Measurements from ENCODE around the gene LRRC36.
"Not testable (repeated sequence)": the region's sequence is repeated elsewhere in the genome, so short reads cannot be mapped to it uniquely, and the experiment has no call there.

LRRC36 gene

DNA sequence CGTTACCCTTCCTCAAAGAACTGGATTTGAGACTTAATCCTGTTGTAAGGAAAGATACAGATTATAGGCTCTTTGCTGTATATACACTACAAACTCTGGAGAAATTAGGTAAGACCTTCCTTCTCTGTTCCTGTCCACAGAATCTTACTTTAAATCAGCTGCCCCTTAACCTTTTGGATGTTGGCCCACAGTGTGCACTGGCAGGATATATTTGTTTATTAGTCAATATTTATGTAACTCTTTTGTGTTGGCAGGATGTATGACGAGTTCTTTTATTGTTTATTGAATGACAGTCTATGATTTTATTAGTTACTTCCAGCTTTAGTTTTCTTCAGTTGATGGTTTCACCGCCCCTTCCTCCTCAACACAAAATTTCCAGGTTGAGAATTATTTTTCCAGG, 19.7 kb downstream of the LRRC36 start:
- TF ChIP-seq, protein P1, sequence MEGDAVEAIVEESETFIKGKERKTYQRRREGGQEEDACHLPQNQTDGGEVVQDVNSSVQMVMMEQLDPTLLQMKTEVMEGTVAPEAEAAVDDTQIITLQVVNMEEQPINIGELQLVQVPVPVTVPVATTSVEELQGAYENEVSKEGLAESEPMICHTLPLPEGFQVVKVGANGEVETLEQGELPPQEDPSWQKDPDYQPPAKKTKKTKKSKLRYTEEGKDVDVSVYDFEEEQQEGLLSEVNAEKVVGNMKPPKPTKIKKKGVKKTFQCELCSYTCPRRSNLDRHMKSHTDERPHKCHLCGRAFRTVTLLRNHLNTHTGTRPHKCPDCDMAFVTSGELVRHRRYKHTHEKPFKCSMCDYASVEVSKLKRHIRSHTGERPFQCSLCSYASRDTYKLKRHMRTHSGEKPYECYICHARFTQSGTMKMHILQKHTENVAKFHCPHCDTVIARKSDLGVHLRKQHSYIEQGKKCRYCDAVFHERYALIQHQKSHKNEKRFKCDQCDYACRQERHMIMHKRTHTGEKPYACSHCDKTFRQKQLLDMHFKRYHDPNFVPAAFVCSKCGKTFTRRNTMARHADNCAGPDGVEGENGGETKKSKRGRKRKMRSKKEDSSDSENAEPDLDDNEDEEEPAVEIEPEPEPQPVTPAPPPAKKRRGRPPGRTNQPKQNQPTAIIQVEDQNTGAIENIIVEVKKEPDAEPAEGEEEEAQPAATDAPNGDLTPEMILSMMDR (IDR thresholded peaks at IDR 0.05; ENCODE audit: low read depth, low read length, poor library complexity, severe bottlenecking): no peak
- TF ChIP-seq EZH2phosphoT487 (IDR thresholded peaks at IDR 0.05; ENCODE audit: borderline replicate concordance, low read length): no peak
- Histone ChIP-seq H3K27ac (ENCODE audit: low read depth, low read length) (no peak overlapping the region), H3K4me3 (ENCODE audit: low read length) (no peak overlapping the region), H3K9me3 (ENCODE audit: control insufficient read depth, insufficient read depth, low read length) (no peaks in the 10 kb centered on the region), H3K4me2 (ENCODE audit: low read length) (no peak overlapping the region), H3K36me3 (ENCODE audit: control insufficient read depth, low read length) (no peaks in the 10 kb centered on the region), H3K4me1 (ENCODE audit: control insufficient read depth, low read length) (no peaks in the 10 kb centered on the region), H3K27me3 (ENCODE audit: control insufficient read depth, low read length) (peaks cover 24% of the 10 kb centered on the region), H3F3A (ENCODE audit: control insufficient read depth, insufficient read depth) (no peaks in the 10 kb centered on the region), H4K20me1 (ENCODE audit: control insufficient read depth, insufficient read depth, low read depth, low read length) (no peaks in the 10 kb centered on the region), H3K9me2 (replicated peaks; ENCODE audit: control insufficient read depth, low read length) (no peaks in the 10 kb centered on the region), H3K79me2 (ENCODE audit: control insufficient read depth, low read length) (no peaks in the 10 kb centered on the region)

DNA sequence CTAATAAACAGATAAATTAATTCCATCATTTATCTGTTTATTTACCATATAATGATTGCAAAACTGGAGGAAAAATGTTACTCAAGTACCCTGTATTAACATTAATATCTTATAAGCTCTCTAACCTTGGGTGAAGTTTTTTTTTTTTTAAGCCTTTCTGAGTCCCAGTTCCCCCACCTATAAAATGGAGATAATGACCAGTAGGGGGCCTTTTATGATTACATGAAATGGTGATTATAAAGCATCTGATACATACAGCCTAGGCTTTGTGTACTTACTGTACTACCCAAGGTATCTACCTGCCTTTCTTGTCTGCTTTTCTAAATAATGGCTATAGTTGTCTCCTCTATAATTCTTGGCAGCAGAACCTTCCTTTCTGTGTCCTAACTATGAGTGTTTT, 22.6 kb downstream of the LRRC36 start:
- H3K27ac ChIP-seq (ENCODE audit: low read depth, low read length): no peak overlapping the region
- H3K4me3 ChIP-seq (ENCODE audit: low read length): no peak overlapping the region
- TF ChIP-seq, protein P1 (IDR thresholded peaks at IDR 0.05; ENCODE audit: low read depth, low read length, poor library complexity, severe bottlenecking): peak; percentile 61
- no peak for TF ChIP-seq EZH2phosphoT487 (IDR thresholded peaks at IDR 0.05; ENCODE audit: borderline replicate concordance, low read length)
- no peaks in the 10 kb centered on the region for H3F3A ChIP-seq (ENCODE audit: control insufficient read depth, insufficient read depth)
- H3K4me2 ChIP-seq (ENCODE audit: low read length): no peak overlapping the region
- peaks cover 30% of the 10 kb centered on the region for H3K27me3 ChIP-seq (ENCODE audit: control insufficient read depth, low read length)
- H3K36me3 ChIP-seq (ENCODE audit: control insufficient read depth, low read length): no peaks in the 10 kb centered on the region
- H3K79me2 ChIP-seq (ENCODE audit: control insufficient read depth, low read length): no peaks in the 10 kb centered on the region
- H3K9me3 ChIP-seq (ENCODE audit: control insufficient read depth, insufficient read depth, low read length): no peaks in the 10 kb centered on the region
- H3K9me2 ChIP-seq (replicated peaks; ENCODE audit: control insufficient read depth, low read length): no peaks in the 10 kb centered on the region
- H4K20me1 ChIP-seq (ENCODE audit: control insufficient read depth, insufficient read depth, low read depth, low read length): no peaks in the 10 kb centered on the region
- H3K4me1 ChIP-seq (ENCODE audit: control insufficient read depth, low read length): no peaks in the 10 kb centered on the region

DNA sequence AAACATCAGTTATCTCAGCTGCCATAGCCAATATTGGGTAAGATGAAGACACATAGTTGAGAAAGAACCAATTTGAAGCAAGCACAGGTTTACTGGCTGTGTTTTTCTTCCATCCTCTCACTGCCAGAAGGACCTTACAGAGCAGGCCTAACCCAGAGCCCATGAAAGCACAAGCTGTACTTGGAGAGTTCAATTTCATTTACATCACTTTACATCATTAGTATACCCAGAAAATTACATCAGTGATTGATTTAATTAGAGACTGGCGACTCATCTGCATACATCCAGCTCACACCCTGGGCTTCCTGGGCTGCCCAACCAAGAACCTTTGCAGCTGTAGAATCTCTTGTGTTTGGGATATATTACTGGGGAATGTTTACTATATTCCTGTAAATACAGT, 23.7 kb downstream of the LRRC36 start:
- no peaks in the 10 kb centered on the region for H3K79me2 ChIP-seq (ENCODE audit: control insufficient read depth, low read length)
- H3K4me3 ChIP-seq (ENCODE audit: low read length): no peak overlapping the region
- H3F3A ChIP-seq (ENCODE audit: control insufficient read depth, insufficient read depth): no peaks in the 10 kb centered on the region
- no peaks in the 10 kb centered on the region for H3K4me1 ChIP-seq (ENCODE audit: control insufficient read depth, low read length)
- H3K9me2 ChIP-seq (replicated peaks; ENCODE audit: control insufficient read depth, low read length): no peaks in the 10 kb centered on the region
- no peak overlapping the region for H3K27ac ChIP-seq (ENCODE audit: low read depth, low read length)
- no peaks in the 10 kb centered on the region for H3K9me3 ChIP-seq (ENCODE audit: control insufficient read depth, insufficient read depth, low read length)
- no peaks in the 10 kb centered on the region for H4K20me1 ChIP-seq (ENCODE audit: control insufficient read depth, insufficient read depth, low read depth, low read length)
- no peak overlapping the region for H3K4me2 ChIP-seq (ENCODE audit: low read length)
- TF ChIP-seq EZH2phosphoT487 (IDR thresholded peaks at IDR 0.05; ENCODE audit: borderline replicate concordance, low read length): no peak
- TF ChIP-seq, protein P1 (IDR thresholded peaks at IDR 0.05; ENCODE audit: low read depth, low read length, poor library complexity, severe bottlenecking): no peak
- H3K27me3 ChIP-seq (ENCODE audit: control insufficient read depth, low read length): peaks cover 30% of the 10 kb centered on the region
- H3K36me3 ChIP-seq (ENCODE audit: control insufficient read depth, low read length): no peaks in the 10 kb centered on the region

DNA sequence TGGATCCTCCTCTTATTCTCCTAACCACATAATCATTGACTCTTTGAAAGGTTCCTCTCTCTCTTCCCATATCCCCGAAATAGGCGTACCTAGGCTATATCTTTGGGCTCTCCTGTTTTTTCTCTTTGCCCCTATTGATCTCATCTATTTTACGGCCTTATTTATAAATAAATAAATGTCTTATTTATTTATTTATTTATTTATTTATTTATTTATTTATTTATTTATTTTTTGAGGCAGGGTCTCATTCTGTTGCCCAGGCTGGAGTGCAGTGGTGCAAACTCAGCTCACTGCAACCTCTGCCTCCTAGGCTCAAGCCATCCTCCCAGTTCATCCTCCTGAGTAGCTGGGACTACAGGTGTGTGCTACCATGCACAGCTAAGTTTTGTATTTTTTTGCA, 25.8 kb downstream of the LRRC36 start:
- not testable (repeated sequence) for H3K9me2 ChIP-seq (replicated peaks; ENCODE audit: control insufficient read depth, low read length); H3K27ac ChIP-seq (ENCODE audit: low read depth, low read length); H3F3A ChIP-seq (ENCODE audit: control insufficient read depth, insufficient read depth); H3K4me2 ChIP-seq (ENCODE audit: low read length); H3K9me3 ChIP-seq (ENCODE audit: control insufficient read depth, insufficient read depth, low read length); H4K20me1 ChIP-seq (ENCODE audit: control insufficient read depth, insufficient read depth, low read depth, low read length); H3K4me1 ChIP-seq (ENCODE audit: control insufficient read depth, low read length); H3K4me3 ChIP-seq (ENCODE audit: low read length); H3K36me3 ChIP-seq (ENCODE audit: control insufficient read depth, low read length); H3K79me2 ChIP-seq (ENCODE audit: control insufficient read depth, low read length)
- H3K27me3 ChIP-seq (ENCODE audit: control insufficient read depth, low read length): peaks cover 35% of the 10 kb centered on the region
